Fibroblast of the aortic adventitia (primary cell): Measurements from ENCODE around the gene PARK7. TPM values are rescaled to one million over a fixed set of nuclear protein-coding genes. Genes with fewer than 3 reads are reported as not detected.
A peak's percentile ranks its signal among the peaks of the same experiment; 100 is the strongest.
"Not testable (repeated sequence)": the region's sequence is repeated elsewhere in the genome, so short reads cannot be mapped to it uniquely, and the experiment has no call there.

Experiments used
- DNase-seq: peaks from one replicate; pipeline ENCODE4 v3.0.0-alpha.2; 2010; ENCODE audit warnings: low read depth
- H3K4me3 ChIP-seq: 2 replicates; pipeline ENCODE4 v1.5.1; 2011; ENCODE audit warnings: low read depth, mild to moderate bottlenecking, control low read depth, low read length, moderate library complexity
- CTCF ChIP-seq: IDR thresholded peaks from 2 replicates; pipeline ENCODE4 v1.5.1; 2011; ENCODE audit warnings: mild to moderate bottlenecking, low read length, control low read depth, inconsistent platforms; ENCODE audit not compliant: insufficient read depth
- total RNA-seq: library from RNA; depleted of rRNA; stranded (reverse); fragments of >200 nt; gene quantifications from 2 replicates; pipeline ENCODE4 v1.2.3, GENCODE V29; 2012; ENCODE audit warnings: low replicate concordance

Gene PARK7
- total RNA-seq, 1 donor = 243 TPM

GRCh38 chr1:7921796-7922195 is 39.7 kb upstream of the PARK7 start:
- DNase-seq = no peak
- H3K4me3 ChIP-seq = no peak overlapping the region
- no peak for TF ChIP-seq CTCF

GRCh38 chr1:7922301-7922700 is 39.2 kb upstream of the PARK7 start:
- peak; percentile 38 for DNase-seq
- no peak overlapping the region for H3K4me3 ChIP-seq
- no peak for TF ChIP-seq CTCF

GRCh38 chr1:7927061-7927460 is 34.5 kb upstream of the PARK7 start:
- DNase-seq, H3K4me3 ChIP-seq: not testable (repeated sequence)

GRCh38 chr1:7928247-7928646 is 33.3 kb upstream of the PARK7 start:
- no peak for DNase-seq
- TF ChIP-seq CTCF = no peak

GRCh38 chr1:7929637-7930036 is 31.9 kb upstream of the PARK7 start:
- H3K4me3 ChIP-seq = no peak overlapping the region
- DNase-seq = no peak
- no peak for TF ChIP-seq CTCF

More at GRCh38 chr1:7928247-7928646, 33.3 kb upstream of the PARK7 start:
- H3K4me3 ChIP-seq = no peak overlapping the region

GRCh38 chr1:7930645-7931445 is 30.7 kb upstream of the PARK7 start:
- H3K4me3 ChIP-seq = no peak overlapping the region
- no peak for DNase-seq
- TF ChIP-seq CTCF = no peak

- no peak for DNase-seq
- no peak for TF ChIP-seq CTCF
- no peak overlapping the region for H3K4me3 ChIP-seq
Measured at GRCh38 chr1:7931446-7931812, 30.1 kb upstream of the PARK7 start.
